Naive thymus-derived CD4-positive, alpha-beta T cell (primary cell): Measurements from ENCODE around the gene UPK1B. TPM values are rescaled to one million over a fixed set of nuclear protein-coding genes. Genes with fewer than 3 reads are reported as not detected.

Experiments
- ATAC-seq: fragments of 150-1000 bp; cut with Tn5 transposase; 2 replicates; pipeline ENCODE4 v1.10.0; 2021; ENCODE audit warnings: mild to moderate bottlenecking, moderate library complexity
- CTCF ChIA-PET: fragments of 350-600 bp; sonication (Branson Sonifier 250); formaldehyde crosslinking; loops from one replicate; lab custom pipeline; 2021; ENCODE audit warnings: antibody characterized with exemption; lab: Charles Lee
- POLR2A ChIA-PET: fragments of 350-600 bp; sonication (Branson Sonifier 250); formaldehyde crosslinking; loops from one replicate; lab custom pipeline; 2021; ENCODE audit warnings: antibody characterized with exemption, inconsistent platforms; lab: Charles Lee
- DNase-seq, 9 donors: peaks; one replicate each; pipeline versions ENCODE4 v3.0.0 to v3.0.0-alpha.2; 2020 to 2022; ENCODE audit warnings: mixed read lengths in 1 of 9
- H3K27ac ChIP-seq: one replicate; pipeline ENCODE4 v1.7.0; 2013; ENCODE audit warnings: mild to moderate bottlenecking, low read depth, low read length, moderate library complexity
- H3K27me3 ChIP-seq, 2 donors: one replicate each; pipeline ENCODE4 v1.7.0; 2013; ENCODE audit warnings: low read length in 2 of 2, mild to moderate bottlenecking in 2 of 2, moderate library complexity in 2 of 2; ENCODE audit not compliant: control insufficient read depth in 2 of 2, insufficient read depth in 2 of 2
- H3K36me3 ChIP-seq, 3 experiments: 1 replicate in 2 of 3; 2 replicates in 1 of 3; pipeline ENCODE4 v1.7.0; 2013; ENCODE audit warnings: low read length in 3 of 3, mild to moderate bottlenecking in 3 of 3, moderate library complexity in 1 of 3; ENCODE audit not compliant: insufficient read depth in 3 of 3, control insufficient read depth in 2 of 3
- H3K4me1 ChIP-seq, 2 donors: one replicate each; pipeline ENCODE4 v1.7.0; 2013; ENCODE audit warnings: low read length in 2 of 2, mild to moderate bottlenecking in 2 of 2, moderate library complexity in 1 of 2; ENCODE audit not compliant: control insufficient read depth in 2 of 2, insufficient read depth in 2 of 2
- H3K4me3 ChIP-seq: 2 replicates; pipeline ENCODE4 v1.7.0; 2013; ENCODE audit warnings: mild to moderate bottlenecking, low read length
- H3K9me3 ChIP-seq, 3 experiments: 1 replicate in 2 of 3; 2 replicates in 1 of 3; pipeline ENCODE4 v1.7.0; 2013; ENCODE audit warnings: low read length in 3 of 3; ENCODE audit not compliant: control insufficient read depth in 2 of 3
- H3K27ac Mint-ChIP-seq, 9 donors: one replicate each; pipeline ENCODE4 v1.8.0; 2020 to 2022; ENCODE audit warnings: mixed read lengths in 9 of 9, mild to moderate bottlenecking in 8 of 9, moderate library complexity in 5 of 9, inconsistent platforms in 2 of 9
- H3K27me3 Mint-ChIP-seq, 5 donors: one replicate each; pipeline ENCODE4 v1.8.0; 2021 to 2022; ENCODE audit warnings: mixed read lengths in 5 of 5, mild to moderate bottlenecking in 1 of 5
- H3K36me3 Mint-ChIP-seq, 5 donors: one replicate each; pipeline ENCODE4 v1.8.0; 2020 to 2022; ENCODE audit warnings: mixed read lengths in 5 of 5, mild to moderate bottlenecking in 3 of 5, inconsistent platforms in 1 of 5
- H3K4me1 Mint-ChIP-seq, 7 donors: one replicate each; pipeline ENCODE4 v1.8.0; 2020 to 2022; ENCODE audit warnings: mixed read lengths in 7 of 7, mild to moderate bottlenecking in 3 of 7, inconsistent platforms in 1 of 7
- H3K4me3 Mint-ChIP-seq, 10 donors: one replicate each; pipeline ENCODE4 v1.8.0; 2020 to 2022; ENCODE audit warnings: mild to moderate bottlenecking in 10 of 10, mixed read lengths in 10 of 10, moderate library complexity in 6 of 10, inconsistent platforms in 2 of 10
- H3K9me3 Mint-ChIP-seq, 11 donors: one replicate each; pipeline ENCODE4 v1.8.0; 2020 to 2022; ENCODE audit warnings: mixed read lengths in 11 of 11, mild to moderate bottlenecking in 4 of 11, inconsistent platforms in 1 of 11, moderate library complexity in 1 of 11
- intact Hi-C, 2 donors: fragments of 100-400 bp; cut with micrococcal nuclease; formaldehyde crosslinking; loops; one replicate each; pipeline ENCODE4 v1.15.1; 2023
- polyA plus RNA-seq, 2 donors: library from polyadenylated mRNA; unstranded; fragments of 300-500 nt; fragmentation: Illumina TruSeq; gene quantifications; one replicate each; pipeline ENCODE4 v1.2.3, GENCODE V29; 2021
- total RNA-seq, 6 experiments: library from RNA in 5 of 6; stranded (reverse) in 5 of 6; gene quantifications; 1 replicate in 5 of 6; 2 replicates in 1 of 6; pipeline ENCODE4 v1.2.3 and lab custom pipeline; 2021 to 2026

UPK1B gene
- total and polyA plus RNA-seq, 7 experiments from 2014 or later: 0.11 to 1.3 TPM; not detected in 5

- Mint-ChIP-seq H3K9me3 (no peaks in the 10 kb centered on the region), H3K27me3 (no peaks in the 10 kb centered on the region), H3K27ac (no peak overlapping the region), H3K4me1 (no peaks in the 10 kb centered on the region), H3K4me3 (no peak overlapping the region), H3K36me3 (peaks cover 0 to 5% (median 0%) of the 10 kb centered on the region in 5 donors)
- Histone ChIP-seq H3K27ac (no peak overlapping the region), H3K4me3 (no peak overlapping the region), H3K4me1 (no peaks in the 10 kb centered on the region), H3K36me3 (no peaks in the 10 kb centered on the region), H3K27me3 (no peaks in the 10 kb centered on the region), H3K9me3 (no peaks in the 10 kb centered on the region)
- no peak for DNase-seq
- ChIA-PET CTCF (interaction anchor here (0.5 kb wide), 1 partner anchor 584 kb away, joined by 3 read pairs; no protein-coding TSS in a partner anchor), POLR2A (no interaction called here)
- intact Hi-C loops: no loop called here
- ATAC-seq: no peak
Observed at GRCh38 chr3:119195151-119195476, 21.7 kb downstream of the UPK1B start.

- intact Hi-C loops: no loop called here
- no peak for ATAC-seq
- no peaks in the 10 kb centered on the region for H3K9me3 ChIP-seq
Observed at GRCh38 chr3:119195911-119196310, 22.5 kb downstream of the UPK1B start.

GRCh38 chr3:119205209-119205608 lies 31.8 kb downstream of the UPK1B start:
- H3K27ac Mint-ChIP-seq: peak overlapping the region in 8 of 9 donors; percentile 85 to 96 (median 94)
- Histone ChIP-seq H3K27me3 (no peaks in the 10 kb centered on the region), H3K4me1 (peaks cover 0 to 56% of the 10 kb centered on the region in 2 donors), H3K36me3 (peaks cover 0 to 4% (median 0%) of the 10 kb centered on the region in 3 experiments), H3K27ac (peak overlapping the region; percentile 66), H3K4me3 (no peak overlapping the region), H3K9me3 (no peaks in the 10 kb centered on the region)
- intact Hi-C loops: no loop called here
- ATAC-seq (peak; percentile 17), DNase-seq (no peak)
- peak overlapping the region in 9 of 10 donors; percentile 69 to 82 (median 79) for H3K4me3 Mint-ChIP-seq
- peaks cover 11 to 27% (median 20%) of the 10 kb centered on the region in 5 donors for H3K36me3 Mint-ChIP-seq
- ChIA-PET POLR2A (interaction anchor here (0.6 to 1.3 kb wide), 4 partner anchors 8 to 36 kb away, joined by 3 to 4 read pairs (median 3); no protein-coding TSS in a partner anchor), CTCF (interaction anchor here (1.3 kb wide), 1 partner anchor 36 kb away, joined by 5 read pairs; no protein-coding TSS in a partner anchor)
- H3K4me1 Mint-ChIP-seq: peaks cover 34 to 78% (median 69%) of the 10 kb centered on the region in 7 donors
- peaks cover 0 to 4% (median 0%) of the 10 kb centered on the region in 11 donors for H3K9me3 Mint-ChIP-seq
- no peaks in the 10 kb centered on the region for H3K27me3 Mint-ChIP-seq

More at GRCh38 chr3:119195911-119196310, 22.5 kb downstream of the UPK1B start:
- no peaks in the 10 kb centered on the region for H3K4me1 ChIP-seq
- no peak overlapping the region for H3K27ac ChIP-seq
- POLR2A ChIA-PET: no interaction called here
- CTCF ChIA-PET: no interaction called here
- H3K27me3 ChIP-seq: no peaks in the 10 kb centered on the region
- H3K27ac Mint-ChIP-seq: no peak overlapping the region
- H3K27me3 Mint-ChIP-seq: no peaks in the 10 kb centered on the region
- peaks cover 0 to 5% (median 0%) of the 10 kb centered on the region in 5 donors for H3K36me3 Mint-ChIP-seq
- H3K4me3 ChIP-seq: no peak overlapping the region
- H3K4me3 Mint-ChIP-seq: no peak overlapping the region
- no peaks in the 10 kb centered on the region for H3K4me1 Mint-ChIP-seq
- no peaks in the 10 kb centered on the region for H3K9me3 Mint-ChIP-seq
- no peaks in the 10 kb centered on the region for H3K36me3 ChIP-seq
- no peak for DNase-seq

GRCh38 chr3:119205685-119206084 lies 32.3 kb downstream of the UPK1B start:
- ChIA-PET POLR2A (interaction anchor here (0.7 to 1.1 kb wide), 2 partner anchors 32 to 36 kb away, joined by 3 to 4 read pairs; no protein-coding TSS in a partner anchor), CTCF (interaction anchor here (1.3 kb wide), 1 partner anchor 36 kb away, joined by 5 read pairs; no protein-coding TSS in a partner anchor)
- H3K4me3 Mint-ChIP-seq: peak overlapping the region in 8 of 10 donors; percentile 69 to 82 (median 80)
- peak overlapping the region; percentile 66 for H3K27ac ChIP-seq
- H3K27me3 ChIP-seq: no peaks in the 10 kb centered on the region
- DNase-seq (no peak), ATAC-seq (no peak)
- H3K36me3 ChIP-seq: peaks cover 0 to 4% (median 0%) of the 10 kb centered on the region in 3 experiments
- H3K9me3 ChIP-seq: no peaks in the 10 kb centered on the region
- peaks cover 0 to 4% (median 0%) of the 10 kb centered on the region in 11 donors for H3K9me3 Mint-ChIP-seq
- no peaks in the 10 kb centered on the region for H3K27me3 Mint-ChIP-seq
- intact Hi-C loops: no loop called here
- no peak overlapping the region for H3K4me3 ChIP-seq
- H3K4me1 ChIP-seq: peaks cover 0 to 57% of the 10 kb centered on the region in 2 donors
- H3K4me1 Mint-ChIP-seq: peaks cover 34 to 82% (median 74%) of the 10 kb centered on the region in 7 donors
- H3K36me3 Mint-ChIP-seq: peaks cover 11 to 32% (median 24%) of the 10 kb centered on the region in 5 donors
- peak overlapping the region in 8 of 9 donors; percentile 85 to 96 (median 94) for H3K27ac Mint-ChIP-seq

- peak overlapping the region; percentile 66 for H3K27ac ChIP-seq
- intact Hi-C loops: loop anchor here in 1 of 2 donors (1.0 kb wide), 2 partner anchors 11 to 34 kb away; no protein-coding TSS in a partner anchor
- peaks cover 34 to 89% (median 79%) of the 10 kb centered on the region in 7 donors for H3K4me1 Mint-ChIP-seq
- CTCF ChIA-PET: interaction anchor here (0.7 to 1.5 kb wide), 3 partner anchors 13 to 323 kb away, joined by 3 to 5 read pairs (median 4); partner anchors contain the start of gene B4GALT4
- peaks cover 0 to 4% (median 0%) of the 10 kb centered on the region in 11 donors for H3K9me3 Mint-ChIP-seq
- H3K27me3 Mint-ChIP-seq: no peaks in the 10 kb centered on the region
- H3K4me1 ChIP-seq: peaks cover 0 to 57% of the 10 kb centered on the region in 2 donors
- H3K9me3 ChIP-seq: no peaks in the 10 kb centered on the region
- peaks cover 17 to 37% (median 29%) of the 10 kb centered on the region in 5 donors for H3K36me3 Mint-ChIP-seq
- peaks cover 0 to 13% (median 0%) of the 10 kb centered on the region in 3 experiments for H3K36me3 ChIP-seq
- H3K4me3 ChIP-seq: peak overlapping the region; percentile 40
- ATAC-seq (peak; percentile 64), DNase-seq (peak in 7 of 9 donors; percentile 38 to 62 (median 54))
- POLR2A ChIA-PET: interaction anchor here (0.6 to 1.6 kb wide), 3 partner anchors 13 to 268 kb away, joined by 3 to 9 read pairs (median 4); partner anchors contain the start of gene B4GALT4
- H3K27ac Mint-ChIP-seq: peak overlapping the region; percentile 15 to 96 (median 93)
- H3K27me3 ChIP-seq: no peaks in the 10 kb centered on the region
- H3K4me3 Mint-ChIP-seq: peak overlapping the region; percentile 45 to 88 (median 74)
Observed at GRCh38 chr3:119206611-119207511, 33.5 kb downstream of the UPK1B start.

DNA sequence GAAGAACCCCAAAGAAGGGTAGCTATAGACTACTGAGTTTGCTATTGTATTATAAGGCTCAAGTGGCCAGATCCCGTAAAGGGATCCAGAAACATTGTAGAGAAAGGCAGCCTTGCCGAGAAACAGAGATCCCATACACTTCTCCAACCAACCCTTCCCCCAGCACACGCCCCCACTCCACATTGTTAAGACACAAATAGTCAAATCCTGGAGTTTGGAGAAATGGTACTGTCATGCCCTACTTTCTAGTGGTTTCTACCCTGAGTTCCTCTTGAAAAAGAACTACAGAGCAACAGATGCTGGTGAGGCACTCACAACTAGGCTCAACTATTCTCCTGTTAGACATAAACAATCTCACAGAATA lies 34.1 kb downstream of the UPK1B start:
- DNase-seq: no peak
- H3K4me1 ChIP-seq: peaks cover 0 to 57% of the 10 kb centered on the region in 2 donors
- H3K36me3 ChIP-seq: peaks cover 0 to 19% (median 6%) of the 10 kb centered on the region in 3 experiments
- H3K9me3 ChIP-seq: no peaks in the 10 kb centered on the region
- H3K4me3 ChIP-seq: peak overlapping the region; percentile 40
- POLR2A ChIA-PET: interaction anchor here (1.3 to 1.6 kb wide), 2 partner anchors 12 to 34 kb away, joined by 4 to 9 read pairs; partner anchors contain the start of gene B4GALT4
- H3K27ac Mint-ChIP-seq: peak overlapping the region in 8 of 9 donors; percentile 85 to 96 (median 93)
- CTCF ChIA-PET: interaction anchor here (0.7 to 1.5 kb wide), 3 partner anchors 13 to 323 kb away, joined by 3 to 5 read pairs (median 4); partner anchors contain the start of gene B4GALT4
- intact Hi-C loops: loop anchor here in 1 of 2 donors (1.0 kb wide), 2 partner anchors 11 to 34 kb away; no protein-coding TSS in a partner anchor
- H3K4me1 Mint-ChIP-seq: peaks cover 34 to 90% (median 79%) of the 10 kb centered on the region in 7 donors
- peak overlapping the region; percentile 66 for H3K27ac ChIP-seq
- H3K9me3 Mint-ChIP-seq: peaks cover 0 to 4% (median 0%) of the 10 kb centered on the region in 11 donors
- peak overlapping the region; percentile 45 to 88 (median 74) for H3K4me3 Mint-ChIP-seq
- peaks cover 22 to 42% (median 34%) of the 10 kb centered on the region in 5 donors for H3K36me3 Mint-ChIP-seq
- H3K27me3 Mint-ChIP-seq: no peaks in the 10 kb centered on the region
- no peak for ATAC-seq
- H3K27me3 ChIP-seq: no peaks in the 10 kb centered on the region
